NK-92 (cell line): ENCODE data around the gene FTO.

Experiments
- DNase-seq: peaks from one replicate; lab custom pipeline; 2025; ENCODE audit not compliant: unreplicated experiment; lab: John Stamatoyannopoulos, UW

Gene FTO

DNA sequence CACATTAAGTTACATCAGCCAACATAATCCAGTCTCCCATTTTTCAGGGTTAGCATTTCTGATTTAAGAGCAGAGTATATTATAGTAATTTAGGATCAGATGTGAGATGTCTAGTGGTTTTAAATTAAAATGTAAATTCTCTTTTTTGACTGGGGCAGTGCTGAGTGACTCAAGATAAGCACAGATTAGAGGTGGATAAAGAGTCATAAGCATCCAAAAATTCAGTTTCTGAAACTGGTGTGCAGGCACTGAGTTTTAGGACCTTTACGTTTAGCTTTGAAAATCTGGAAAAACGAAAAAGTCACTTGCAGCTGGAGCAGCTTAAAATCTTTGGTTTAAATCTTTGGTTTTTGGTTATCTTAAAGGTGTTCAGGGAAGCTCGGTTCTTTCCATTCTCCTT lies 190.7 kb downstream of the FTO start:
- no peak for DNase-seq

DNA sequence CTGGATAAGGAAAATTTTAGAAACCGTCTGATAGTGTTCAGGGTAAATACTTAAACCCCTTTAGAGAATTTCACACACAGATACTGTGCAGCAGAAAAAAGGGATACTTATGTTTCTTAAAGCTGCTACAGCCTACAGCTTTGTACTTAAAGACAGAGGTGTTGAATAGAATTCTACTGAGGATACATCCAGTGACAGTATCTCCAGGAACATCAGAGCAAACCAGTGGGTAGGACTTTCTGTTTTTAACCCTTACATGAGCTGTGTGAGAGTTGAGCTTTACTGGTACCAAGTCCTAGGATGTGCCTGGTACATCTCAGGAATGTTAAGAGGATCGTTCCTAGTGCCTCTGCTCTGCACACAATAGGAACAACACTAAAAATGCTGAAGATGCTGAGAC lies 191.5 kb downstream of the FTO start:
- DNase-seq: no peak

- no peak for DNase-seq
These were observed 191.9 kb downstream of the FTO start for GRCh38 chr16:53895851-53896250.

DNA sequence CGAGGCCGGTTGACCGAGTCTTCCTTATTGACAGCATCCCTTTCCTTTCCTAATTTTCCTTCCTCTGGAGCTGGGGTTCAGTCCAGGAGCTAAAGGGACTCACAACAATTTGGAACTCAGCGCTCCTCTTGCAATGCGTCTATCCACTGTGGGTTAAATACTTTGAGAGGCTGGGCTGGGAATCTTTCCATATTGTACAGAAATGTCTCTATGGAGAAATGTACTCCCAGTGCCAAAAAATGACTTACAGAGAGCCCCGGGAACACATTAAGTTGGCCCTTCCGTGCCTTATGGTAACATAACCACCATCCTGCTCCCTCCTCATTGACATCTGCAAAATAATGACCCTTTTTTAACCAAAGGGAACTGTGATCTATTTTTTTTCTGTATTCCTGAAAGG lies 192.8 kb downstream of the FTO start:
- no peak for DNase-seq

GRCh38 chr16:53898993-53899392 lies 195.0 kb downstream of the FTO start:
- no peak for DNase-seq

DNA sequence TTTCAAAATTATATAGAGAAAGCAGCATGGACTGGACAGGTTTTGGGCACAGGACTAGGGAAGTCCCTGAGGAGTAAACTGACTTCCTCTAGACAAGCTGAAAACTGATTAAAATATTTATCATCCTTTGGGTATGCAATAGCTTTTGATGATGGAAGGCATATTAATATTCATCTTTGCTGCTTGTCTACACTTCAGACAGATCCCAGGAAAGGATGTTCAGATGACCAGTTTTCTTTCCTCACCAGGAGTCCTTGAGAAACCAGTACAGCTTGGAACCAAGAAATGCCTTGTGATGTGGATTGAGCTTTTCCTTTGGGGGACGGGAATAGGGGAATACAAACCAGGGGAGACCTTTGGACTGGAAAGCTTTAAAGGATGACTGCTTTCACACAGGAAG lies 195.5 kb downstream of the FTO start:
- no peak for DNase-seq

DNA sequence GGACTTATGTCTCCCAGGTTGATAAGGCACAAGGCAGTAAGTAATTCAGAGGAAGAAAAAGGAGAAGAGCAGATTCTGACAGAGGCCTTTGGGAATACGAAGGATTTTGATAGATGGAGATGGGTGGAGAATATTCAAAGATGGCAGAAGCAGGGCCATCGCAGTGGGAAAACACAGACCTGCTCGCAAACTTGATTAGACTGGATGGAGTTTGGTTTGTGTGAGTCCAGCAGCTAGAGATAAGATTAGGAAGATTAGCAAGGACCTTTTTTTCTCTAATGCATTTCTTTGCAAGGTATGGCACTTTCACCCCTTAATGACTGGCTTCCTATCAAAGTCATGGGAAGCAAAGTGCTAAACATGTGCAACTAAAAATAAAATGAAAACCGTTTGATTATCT lies 196.7 kb downstream of the FTO start:
- DNase-seq: no peak

DNA sequence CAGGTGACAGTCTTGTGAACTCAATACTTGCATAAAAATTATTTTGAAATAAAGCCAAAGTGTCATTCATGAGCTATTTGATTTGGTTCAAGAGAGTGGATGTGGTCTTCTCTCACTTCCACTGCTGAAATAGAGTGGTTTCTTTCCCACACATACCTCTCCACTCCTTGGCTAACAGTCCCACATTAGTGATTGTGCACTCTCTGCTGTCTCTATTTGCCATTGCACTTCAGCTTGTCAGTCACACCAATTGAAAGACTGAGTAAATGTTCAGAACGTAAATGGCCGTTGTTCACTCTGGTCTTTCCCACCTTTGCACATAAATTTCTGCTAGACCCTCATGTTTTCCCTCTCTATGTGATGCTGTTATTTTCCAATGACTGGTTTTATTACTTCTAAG lies 197.5 kb downstream of the FTO start:
- DNase-seq: no peak

DNA sequence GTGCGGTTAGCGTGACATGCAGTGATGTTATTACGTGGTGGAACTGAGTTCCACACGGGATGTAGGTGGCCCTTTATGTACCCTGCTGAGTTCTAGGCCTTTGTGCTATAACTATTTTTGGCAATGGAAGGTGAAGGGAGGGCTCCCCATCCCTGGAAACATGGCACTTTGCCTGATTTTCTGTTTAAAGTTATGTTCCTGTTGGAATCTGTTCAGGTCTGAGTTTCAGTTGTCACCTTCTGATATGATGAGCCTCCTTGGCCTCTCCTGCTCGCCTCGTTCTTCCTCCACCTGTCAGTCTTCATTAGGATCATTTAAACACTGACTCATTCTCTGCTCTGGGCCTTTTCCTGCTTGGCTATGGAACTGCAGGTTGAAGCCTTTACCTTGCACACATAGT lies 200.6 kb downstream of the FTO start:
- DNase-seq: no peak

DNA sequence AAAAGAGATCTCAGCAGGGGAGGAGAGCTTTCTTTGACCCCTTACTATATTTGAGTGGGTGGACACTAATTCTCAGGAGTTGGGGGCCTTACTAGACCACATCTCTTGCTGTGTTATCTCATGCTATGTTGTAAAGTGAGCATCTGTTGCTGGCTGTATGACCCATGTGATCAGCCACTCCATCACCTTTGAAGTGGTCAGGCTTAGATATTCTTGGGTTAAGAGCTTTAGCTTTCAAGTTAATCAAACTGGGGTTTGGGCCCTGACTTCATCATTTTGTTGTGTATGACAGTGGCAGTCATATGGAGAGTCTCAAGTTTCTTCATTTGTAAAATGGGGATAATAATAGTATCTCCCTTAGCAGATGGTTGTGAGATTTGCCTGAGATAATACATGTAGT lies 201.1 kb downstream of the FTO start:
- no peak for DNase-seq

- DNase-seq: no peak
These were observed 204.8 kb downstream of the FTO start for GRCh38 chr16:53908731-53909130.

- no peak for DNase-seq
These were observed 207.0 kb downstream of the FTO start for GRCh38 chr16:53910990-53911389.

- no peak for DNase-seq
These were observed 207.6 kb downstream of the FTO start for GRCh38 chr16:53911513-53911912.

DNA sequence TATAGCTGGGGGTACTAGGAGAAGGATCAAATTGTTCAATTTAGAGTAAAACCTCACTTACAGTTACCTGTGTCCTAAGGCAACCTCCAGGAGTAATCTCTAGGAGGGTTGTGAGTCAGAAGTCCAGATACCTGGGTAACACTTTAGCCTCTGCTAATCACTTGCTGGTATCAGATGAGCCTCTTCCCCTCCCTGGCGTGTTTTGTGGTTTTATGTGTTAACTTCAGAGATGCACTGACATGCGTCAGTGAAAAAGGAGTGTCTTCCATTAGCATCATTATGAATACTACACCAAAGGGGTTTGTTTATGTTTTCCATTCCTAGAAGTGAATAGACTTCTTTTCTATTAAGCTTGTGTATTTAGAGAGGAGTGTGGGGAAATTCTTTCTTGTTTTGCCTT lies 208.2 kb downstream of the FTO start:
- no peak for DNase-seq

GRCh38 chr16:53913099-53913870 lies 209.3 kb downstream of the FTO start:
- DNase-seq: no peak

- DNase-seq: no peak
These were observed 210.0 kb downstream of the FTO start for GRCh38 chr16:53913920-53914319.

DNA sequence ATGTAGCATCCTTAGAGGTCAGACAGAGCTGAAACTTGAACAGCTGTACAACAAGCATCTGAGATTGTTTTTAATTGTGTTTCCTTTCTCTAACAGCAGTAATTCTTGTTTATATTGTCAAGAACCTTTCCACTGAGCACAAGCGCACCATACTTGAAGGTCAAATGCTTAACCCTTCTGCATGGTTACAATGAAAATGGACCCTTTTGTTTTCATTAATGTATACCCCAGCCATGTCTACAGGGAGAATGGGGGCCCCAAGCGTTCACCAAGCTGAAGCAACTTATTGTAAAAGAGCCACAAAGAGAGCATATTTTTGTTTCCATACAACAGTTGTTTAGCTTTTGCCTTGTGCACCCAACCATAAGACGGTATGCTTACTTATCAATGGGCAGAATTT lies 210.8 kb downstream of the FTO start:
- no peak for DNase-seq

DNA sequence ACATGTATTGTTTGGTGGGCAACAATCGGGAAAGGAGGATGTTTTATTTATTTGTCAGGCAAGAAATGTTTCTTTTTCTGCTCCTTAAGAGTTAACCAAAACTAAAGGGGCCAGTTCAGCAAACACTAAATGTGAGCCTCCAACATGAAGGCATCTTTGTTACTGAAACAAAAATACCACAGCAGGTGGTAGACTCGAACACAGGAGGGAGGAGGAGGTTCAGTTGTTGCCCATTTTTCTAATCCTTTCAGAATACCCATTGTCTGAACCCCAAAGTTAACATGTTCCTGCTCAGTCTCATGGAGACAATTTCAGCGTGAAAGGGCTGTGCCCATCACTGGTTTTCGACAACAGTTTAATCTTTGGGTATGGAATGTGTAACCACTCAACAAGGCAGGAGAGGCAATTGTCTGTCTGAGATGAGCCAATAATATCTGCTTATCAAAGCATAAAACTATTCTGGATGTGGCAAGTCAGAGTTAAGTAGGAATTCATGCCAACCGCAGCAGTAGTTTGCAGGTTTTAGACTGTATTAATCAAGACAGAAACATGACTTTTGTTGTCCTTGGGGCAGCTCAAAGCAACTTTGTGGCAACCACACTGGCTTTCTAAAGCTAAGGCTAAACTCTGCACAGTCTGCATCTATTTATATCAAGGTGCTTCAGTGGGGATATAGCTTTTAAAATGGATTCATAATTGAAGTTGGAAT lies 211.7 kb downstream of the FTO start:
- DNase-seq: no peak

DNA sequence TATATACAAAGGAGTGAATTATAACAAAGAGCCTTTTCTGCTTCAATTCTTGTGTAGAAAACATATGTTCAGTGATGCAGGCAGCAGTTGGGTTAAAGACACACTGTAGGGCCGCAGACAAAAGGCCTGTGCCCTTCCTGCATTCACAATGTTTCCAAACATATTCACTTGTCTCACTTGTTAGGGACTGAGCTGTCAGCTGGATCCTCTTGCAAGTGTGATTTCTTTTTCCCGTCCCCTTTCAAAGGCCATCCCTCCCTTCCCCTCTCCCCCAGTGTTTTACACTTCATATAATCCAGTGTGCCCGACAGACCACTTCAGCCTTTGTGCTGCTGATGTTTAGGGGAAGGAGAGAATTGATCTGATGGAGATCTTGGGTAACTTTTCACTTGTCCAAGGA lies 217.0 kb downstream of the FTO start:
- no peak for DNase-seq

- DNase-seq: no peak
These were observed 218.3 kb downstream of the FTO start for GRCh38 chr16:53922067-53922806.

DNA sequence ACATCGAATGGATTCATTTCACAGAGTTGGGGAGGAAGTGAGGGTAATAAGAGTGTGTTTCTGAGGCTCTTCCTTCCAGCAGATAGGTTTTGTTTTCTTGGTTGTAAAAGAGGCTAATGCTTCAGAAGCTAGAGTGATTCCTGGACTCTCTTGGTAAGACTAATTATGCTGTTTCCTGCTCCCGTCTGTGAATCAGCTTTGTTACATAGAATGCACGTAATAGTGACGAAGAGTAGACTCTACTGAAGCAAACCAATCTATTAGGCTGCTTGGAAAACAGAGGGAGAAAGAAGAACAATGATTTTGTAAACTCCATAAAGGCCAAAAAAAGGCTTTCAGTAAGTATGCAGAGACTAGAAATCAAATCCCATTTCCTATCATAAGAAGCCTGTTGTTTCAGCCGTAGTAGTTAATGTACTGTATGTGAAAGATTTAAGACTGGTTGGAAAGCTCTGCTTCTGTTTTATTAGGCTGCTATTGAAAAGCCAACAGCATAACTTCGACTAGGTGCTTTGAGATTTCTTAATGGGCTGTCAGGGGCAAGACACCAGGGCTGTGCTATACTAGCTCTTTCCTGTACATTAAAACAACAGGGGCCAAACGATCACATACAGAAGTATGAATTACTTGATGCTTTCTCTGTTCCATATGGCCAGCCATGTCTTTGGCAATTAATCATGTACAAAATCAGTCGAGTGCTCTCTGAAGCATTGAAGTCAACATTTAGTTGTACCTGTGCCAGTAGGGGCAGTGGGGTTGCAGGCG lies 219.0 kb downstream of the FTO start:
- DNase-seq: no peak
